Measurements from ENCODE around the gene MTMR2. TPM values are rescaled to one million over a fixed set of nuclear protein-coding genes. Genes with fewer than 3 reads are reported as not detected.

The MTMR2 gene
- total and polyA plus RNA-seq, 2 donors (not counting 1 experiment from before 2014, with no cell fraction given): 29.2 to 48.2 TPM

DNA sequence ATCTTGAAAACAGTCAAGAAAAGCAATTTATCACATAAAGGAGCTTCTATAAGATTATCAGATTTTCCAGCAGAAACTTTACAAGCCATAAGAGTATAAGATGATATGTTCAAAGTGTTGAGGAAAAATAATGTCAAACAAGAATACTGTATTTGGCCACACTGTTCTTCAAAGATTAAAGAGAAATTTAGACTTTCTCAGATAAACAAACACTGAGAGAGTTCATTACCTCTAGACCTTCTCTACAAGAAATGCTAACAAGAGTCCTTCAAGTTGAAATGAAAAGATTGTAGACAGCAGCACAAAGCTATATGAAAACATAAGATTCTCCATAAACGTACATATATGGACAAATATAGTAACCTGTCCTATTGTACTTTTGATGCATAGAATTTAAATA lies 8.0 kb upstream of the MTMR2 start:
- no peaks in the 10 kb centered on the region for H4K20me1 ChIP-seq (ENCODE audit: control insufficient read depth, extremely low read depth, insufficient read depth, low read length)
- H3K4me2 ChIP-seq (ENCODE audit: extremely low read depth, insufficient read depth, low read length): no peak overlapping the region
- H3K4me3 ChIP-seq (replicated peaks in 1 of 4; ENCODE audit: control extremely low read depth in 1 of 4, insufficient read depth in 1 of 4, low read depth in 3 of 4, low read length in 4 of 4): no peak overlapping the region
- DNase-seq (ENCODE audit: low read depth in 2 of 2): no peak
- H2AFZ ChIP-seq (ENCODE audit: low read length): no peak overlapping the region
- H3K27me3 ChIP-seq (ENCODE audit: control insufficient read depth, insufficient read depth, low read length): no peaks in the 10 kb centered on the region
- TF ChIP-seq EZH2 (IDR thresholded peaks at IDR 0.05; ENCODE audit: low read length, missing control alignments): no peak
- TF ChIP-seq, protein P1, sequence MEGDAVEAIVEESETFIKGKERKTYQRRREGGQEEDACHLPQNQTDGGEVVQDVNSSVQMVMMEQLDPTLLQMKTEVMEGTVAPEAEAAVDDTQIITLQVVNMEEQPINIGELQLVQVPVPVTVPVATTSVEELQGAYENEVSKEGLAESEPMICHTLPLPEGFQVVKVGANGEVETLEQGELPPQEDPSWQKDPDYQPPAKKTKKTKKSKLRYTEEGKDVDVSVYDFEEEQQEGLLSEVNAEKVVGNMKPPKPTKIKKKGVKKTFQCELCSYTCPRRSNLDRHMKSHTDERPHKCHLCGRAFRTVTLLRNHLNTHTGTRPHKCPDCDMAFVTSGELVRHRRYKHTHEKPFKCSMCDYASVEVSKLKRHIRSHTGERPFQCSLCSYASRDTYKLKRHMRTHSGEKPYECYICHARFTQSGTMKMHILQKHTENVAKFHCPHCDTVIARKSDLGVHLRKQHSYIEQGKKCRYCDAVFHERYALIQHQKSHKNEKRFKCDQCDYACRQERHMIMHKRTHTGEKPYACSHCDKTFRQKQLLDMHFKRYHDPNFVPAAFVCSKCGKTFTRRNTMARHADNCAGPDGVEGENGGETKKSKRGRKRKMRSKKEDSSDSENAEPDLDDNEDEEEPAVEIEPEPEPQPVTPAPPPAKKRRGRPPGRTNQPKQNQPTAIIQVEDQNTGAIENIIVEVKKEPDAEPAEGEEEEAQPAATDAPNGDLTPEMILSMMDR (conservative IDR thresholded peaks at IDR 0.05 in 1 of 2, IDR thresholded peaks at IDR 0.05 in 1 of 2; ENCODE audit: low read depth in 1 of 2, low read length in 2 of 2): no peak
- no peak overlapping the region for H3K9ac ChIP-seq (ENCODE audit: insufficient read depth, low read length)
- H3K4me1 ChIP-seq (ENCODE audit: control insufficient read depth, extremely low read depth, insufficient read depth, low read length): no peaks in the 10 kb centered on the region
- H3K27ac ChIP-seq (ENCODE audit: insufficient read depth, low read length): no peak overlapping the region
- H3K36me3 ChIP-seq (ENCODE audit: control insufficient read depth, insufficient read depth, low read length): no peaks in the 10 kb centered on the region
- H3K9me3 ChIP-seq (ENCODE audit: control insufficient read depth, insufficient read depth, low read depth, low read length): no peaks in the 10 kb centered on the region
- no peaks in the 10 kb centered on the region for H3K79me2 ChIP-seq (ENCODE audit: control insufficient read depth, insufficient read depth, low read length)

DNA sequence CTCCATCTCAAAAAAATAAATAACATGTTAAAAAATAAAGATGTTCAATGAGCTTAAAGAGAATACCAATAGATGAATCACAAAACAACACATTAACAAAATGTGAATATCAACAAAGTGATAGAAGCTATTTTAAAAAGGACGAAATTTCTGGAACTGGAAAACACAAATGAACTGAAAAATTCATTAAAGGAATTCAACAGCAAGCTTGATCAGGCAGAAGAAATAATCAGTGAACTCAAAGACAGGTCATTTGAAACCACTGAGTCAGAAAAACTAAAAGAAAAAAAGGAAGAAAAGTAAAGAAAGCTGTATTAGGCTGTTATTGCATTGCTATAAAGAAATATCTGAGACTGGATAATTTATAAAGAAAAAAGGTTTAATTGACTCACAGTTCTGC lies 7.0 kb upstream of the MTMR2 start:
- Histone ChIP-seq H3K9ac (ENCODE audit: insufficient read depth, low read length) (no peak overlapping the region), H3K27ac (ENCODE audit: insufficient read depth, low read length) (no peak overlapping the region), H3K79me2 (ENCODE audit: control insufficient read depth, insufficient read depth, low read length) (no peaks in the 10 kb centered on the region), H4K20me1 (ENCODE audit: control insufficient read depth, extremely low read depth, insufficient read depth, low read length) (no peaks in the 10 kb centered on the region), H3K27me3 (ENCODE audit: control insufficient read depth, insufficient read depth, low read length) (no peaks in the 10 kb centered on the region), H3K4me2 (ENCODE audit: extremely low read depth, insufficient read depth, low read length) (no peak overlapping the region), H3K36me3 (ENCODE audit: control insufficient read depth, insufficient read depth, low read length) (no peaks in the 10 kb centered on the region), H3K4me3 (replicated peaks in 1 of 4; ENCODE audit: control extremely low read depth in 1 of 4, insufficient read depth in 1 of 4, low read depth in 3 of 4, low read length in 4 of 4) (no peak overlapping the region), H2AFZ (ENCODE audit: low read length) (no peak overlapping the region), H3K4me1 (ENCODE audit: control insufficient read depth, extremely low read depth, insufficient read depth, low read length) (no peaks in the 10 kb centered on the region), H3K9me3 (ENCODE audit: control insufficient read depth, insufficient read depth, low read depth, low read length) (no peaks in the 10 kb centered on the region)
- DNase-seq (ENCODE audit: low read depth in 2 of 2): no peak
- no peak for TF ChIP-seq EZH2 (IDR thresholded peaks at IDR 0.05; ENCODE audit: low read length, missing control alignments)
- TF ChIP-seq, protein P1 (conservative IDR thresholded peaks at IDR 0.05 in 1 of 2, IDR thresholded peaks at IDR 0.05 in 1 of 2; ENCODE audit: low read depth in 1 of 2, low read length in 2 of 2): no peak

DNA sequence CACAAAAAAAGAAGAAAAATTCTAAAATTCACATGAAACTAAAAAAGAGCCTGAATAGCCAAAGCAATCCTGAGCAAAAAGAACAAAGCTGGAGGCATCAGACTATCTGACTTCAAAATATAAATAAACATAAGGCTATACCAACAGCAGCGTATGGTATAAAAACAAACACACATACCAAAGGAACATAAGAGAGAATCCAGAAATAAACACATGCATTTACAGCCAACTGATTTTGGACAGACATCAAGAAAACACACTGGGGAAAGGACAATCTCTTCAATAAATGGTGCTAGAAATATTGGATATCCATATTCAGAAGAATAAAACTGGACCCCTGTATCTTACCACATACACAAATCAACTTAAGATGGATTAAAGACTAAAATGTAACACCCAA lies 2.8 kb upstream of the MTMR2 start:
- Histone ChIP-seq H3K27ac (ENCODE audit: insufficient read depth, low read length) (no peak overlapping the region), H3K79me2 (ENCODE audit: control insufficient read depth, insufficient read depth, low read length) (peaks cover 25% of the 10 kb centered on the region)
- no peak for TF ChIP-seq EZH2 (IDR thresholded peaks at IDR 0.05; ENCODE audit: low read length, missing control alignments)
- TF ChIP-seq, protein P1 (conservative IDR thresholded peaks at IDR 0.05 in 1 of 2, IDR thresholded peaks at IDR 0.05 in 1 of 2; ENCODE audit: low read depth in 1 of 2, low read length in 2 of 2): no peak

More for the DNA sequence above, 2.8 kb upstream of the MTMR2 start:
- Histone ChIP-seq H3K9me3 (ENCODE audit: control insufficient read depth, insufficient read depth, low read depth, low read length) (no peaks in the 10 kb centered on the region), H3K27me3 (ENCODE audit: control insufficient read depth, insufficient read depth, low read length) (no peaks in the 10 kb centered on the region), H3K4me1 (ENCODE audit: control insufficient read depth, extremely low read depth, insufficient read depth, low read length) (peaks cover 4% of the 10 kb centered on the region), H2AFZ (ENCODE audit: low read length) (no peak overlapping the region), H3K4me2 (ENCODE audit: extremely low read depth, insufficient read depth, low read length) (no peak overlapping the region), H4K20me1 (ENCODE audit: control insufficient read depth, extremely low read depth, insufficient read depth, low read length) (no peaks in the 10 kb centered on the region), H3K9ac (ENCODE audit: insufficient read depth, low read length) (no peak overlapping the region), H3K36me3 (ENCODE audit: control insufficient read depth, insufficient read depth, low read length) (no peaks in the 10 kb centered on the region), H3K4me3 (replicated peaks in 1 of 4; ENCODE audit: control extremely low read depth in 1 of 4, insufficient read depth in 1 of 4, low read depth in 3 of 4, low read length in 4 of 4) (no peak overlapping the region)
- no peak for DNase-seq (ENCODE audit: low read depth in 2 of 2)

Measured in fibroblast of lung (primary cell).